Heart right ventricle (tissue), 16 donors: ENCODE measurements around the gene RUNX1. TPM values are rescaled to one million over a fixed set of nuclear protein-coding genes. Genes with fewer than 3 reads are reported as not detected.
"Not testable (repeated sequence)": the region's sequence is repeated elsewhere in the genome, so short reads cannot be mapped to it uniquely, and the experiment has no call there.

Source experiments
- ATAC-seq, 8 donors: fragments of 200-7000 bp; cut with Tn5 transposase; one replicate each; pipeline ENCODE4 v1.9.1; 2020; ENCODE audit warnings: mild to moderate bottlenecking in 8 of 8, moderate library complexity in 8 of 8, moderate number of reproducible peaks in 1 of 8
- DNase-seq, 2 donors: peaks; one replicate each; pipeline ENCODE4 v3.0.0-alpha.2; 2020
- H3K27ac ChIP-seq, 10 donors: fragments of 200-600 bp; sonication (generic) in 2 of 10; one replicate each; pipeline versions ENCODE4 v1.5.0 to v1.8.0; 2020 to 2022; ENCODE audit warnings: mild to moderate bottlenecking in 3 of 10
- H3K27me3 ChIP-seq, 7 donors: fragments of 200-600 bp; one replicate each; pipeline ENCODE4 v1.8.0; 2021 to 2022; ENCODE audit warnings: mild to moderate bottlenecking in 2 of 7
- H3K36me3 ChIP-seq, 9 donors: fragments of 200-600 bp; sonication (generic) in 1 of 9; one replicate each; pipeline versions ENCODE4 v1.5.0 to v1.8.0; 2020 to 2022; ENCODE audit warnings: mild to moderate bottlenecking in 2 of 9
- H3K4me1 ChIP-seq, 9 donors: fragments of 200-600 bp; sonication (generic) in 1 of 9; one replicate each; pipeline versions ENCODE4 v1.5.0 to v1.8.0; 2020 to 2022; ENCODE audit warnings: mild to moderate bottlenecking in 4 of 9
- H3K4me3 ChIP-seq, 10 donors: fragments of 200-600 bp; sonication (generic) in 2 of 10; one replicate each; pipeline versions ENCODE4 v1.5.0 to v1.8.0; 2020 to 2022; ENCODE audit warnings: mild to moderate bottlenecking in 7 of 10, moderate library complexity in 2 of 10
- H3K9me3 ChIP-seq, 11 donors: fragments of 200-600 bp in 10 of 11; sonication (generic) in 2 of 11; one replicate each; pipeline versions ENCODE4 v1.5.0 to v1.8.0; 2013 to 2022; ENCODE audit warnings: mild to moderate bottlenecking in 2 of 11, control low read depth in 1 of 11, moderate library complexity in 1 of 11
- CTCF ChIP-seq, 9 donors: fragments of 200-600 bp; sonication (generic) in 2 of 9; IDR thresholded peaks; one replicate each; pipeline versions ENCODE4 v1.5.0 to v1.8.0; 2021 to 2022; ENCODE audit warnings: antibody characterized with exemption in 9 of 9, mild to moderate bottlenecking in 5 of 9, moderate library complexity in 1 of 9
- WGBS, 2 donors: extraction: QIAGEN DNeasy Blood & Tissue Kit; methylation state at CpG; one replicate each; pipeline ENCODE4 v1.1.7; 2013; ENCODE audit warnings: inconsistent platforms in 1 of 2; 5-methylcytosine and 5-hydroxymethylcytosine counted together
- intact Hi-C, 10 donors: fragments of 100-400 bp; cut with DNase I; formaldehyde crosslinking; loops; one replicate each; pipeline versions ENCODE4 v1.11.1 to v1.14.2; 2022
- polyA plus RNA-seq, 2 donors: library from polyadenylated mRNA; stranded (reverse); fragments of 200-250 nt; gene quantifications; one replicate each; pipeline ENCODE4 v1.2.3, GENCODE V29; 2013
- total RNA-seq, 10 donors: library from RNA; stranded (reverse); fragmentation: NEBNext Ultra II Directional in 3 of 10; extraction: Animal tissue kit (Norgen Biotek cat#: 25700) in 3 of 10; gene quantifications; one replicate each; pipeline versions ENCODE4 v1.2.1 to v1.2.4, GENCODE V29; 2021 to 2023
- donor health status: Arrhythmogenic right ventricular cardiomyopathy.
- donor health status: ischemic (EF 13 %, LVEDD 7.1; RV severe dilation, severe dysfunction).
- donor health status: healthy with polysubstance abuse.
- donor health status: DM: no; HTN: yes; CAD: no.
- donor health status: DM: no; HTN: no; CAD: no.
- donor health status: ischemic (EF 25% LVEDD 6.9; RV normal size, moderate dysfunction).
- donor health status: ischemic (EF 25% LVEDD 5.7; RV mildly dilated, moderate dysfunction).
- donor health status: healthy.
- donor health status: DM: yes; HTN: yes; CAD: no.
- donor health status: Ischemic cardiomyopathy.
- donor health status: ischemic (EF 35%, LVEDD 5.7; RV mildly dilated, moderate dysfunction).
- donor health status: nonischemic (EF 11% LVEDD 7.7; RV severe dilation, severe dysfunction).
- donor health status: DM: yes; HTN: yes; CAD: no.
- donor health status: PGD.
- donor health status: ischemic (EF 29% LVEDD 5.4; RV normal size, mild dysfunction).
- donor health status: nonischemic (EF 23%, LVEDD 6.1; RV moderate dilation, normal function).

The RUNX1 gene
- total and polyA plus RNA-seq, 12 donors = 0.88 to 29.3 (median 3.5) TPM

- H3K36me3 ChIP-seq = no peaks in the 10 kb centered on the region
- DNase-seq (no peak), ATAC-seq (no peak)
- intact Hi-C loops = no loop called here
- no peak overlapping the region for H3K27ac ChIP-seq
- H3K27me3 ChIP-seq = peaks cover 0 to 19% (median 0%) of the 10 kb centered on the region in 7 donors
- no peak overlapping the region for H3K4me3 ChIP-seq
- WGBS, 2 donors = 81% methylated on average over 11 of the region's 11 CpGs
- no peak for TF ChIP-seq CTCF (IDR thresholded peaks at IDR 0.05)
- H3K9me3 ChIP-seq = peaks cover 0 to 5% (median 0%) of the 10 kb centered on the region in 11 donors
- H3K4me1 ChIP-seq = peaks cover 0 to 4% (median 0%) of the 10 kb centered on the region in 9 donors
Measured at GRCh38 chr21:34956416-34957316, 92.4 kb downstream of the RUNX1 start.

- Histone ChIP-seq H3K27me3 (peaks cover 0 to 11% (median 5%) of the 10 kb centered on the region in 7 donors), H3K4me1 (no peaks in the 10 kb centered on the region), H3K36me3 (no peaks in the 10 kb centered on the region), H3K27ac (no peak overlapping the region), H3K9me3 (peaks cover 0 to 5% (median 0%) of the 10 kb centered on the region in 11 donors), H3K4me3 (no peak overlapping the region)
- no peak for ATAC-seq
- TF ChIP-seq CTCF (IDR thresholded peaks at IDR 0.05) = no peak
- intact Hi-C loops = no loop called here
- DNase-seq = no peak
Measured at GRCh38 chr21:34953950-34954349, 95.2 kb downstream of the RUNX1 start.

DNA sequence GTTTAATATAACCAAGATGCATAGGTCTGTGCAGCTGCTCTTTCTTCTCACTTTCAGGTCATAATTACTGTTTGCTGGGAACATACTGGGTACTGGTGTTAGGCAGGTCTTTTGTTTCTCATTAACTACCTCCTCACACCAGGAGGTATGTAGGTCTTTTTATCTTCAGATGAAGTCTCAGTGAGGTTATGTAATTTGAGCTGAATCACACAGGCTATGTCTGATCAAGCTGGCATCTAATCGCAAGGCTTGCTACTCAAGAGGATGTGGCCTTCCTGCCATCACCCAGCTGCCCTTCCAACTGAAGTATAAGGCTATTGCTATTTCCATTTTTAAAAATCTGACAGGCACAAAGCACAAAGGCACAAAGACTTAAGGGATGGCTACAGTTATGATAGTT lies 96.4 kb downstream of the RUNX1 start:
- no peak overlapping the region for H3K27ac ChIP-seq
- no peak for DNase-seq
- peaks cover 0 to 17% (median 8%) of the 10 kb centered on the region in 7 donors for H3K27me3 ChIP-seq
- intact Hi-C loops = no loop called here
- no peaks in the 10 kb centered on the region for H3K4me1 ChIP-seq
- peaks cover 0 to 5% (median 0%) of the 10 kb centered on the region in 11 donors for H3K9me3 ChIP-seq
- H3K36me3 ChIP-seq = no peaks in the 10 kb centered on the region
- H3K4me3 ChIP-seq = no peak overlapping the region
- WGBS, 2 donors = 75 to 82% methylated on average over 1 of the region's 1 CpG
- ATAC-seq = no peak
- no peak for TF ChIP-seq CTCF (IDR thresholded peaks at IDR 0.05)

GRCh38 chr21:34951868-34952267 lies 97.2 kb downstream of the RUNX1 start:
- intact Hi-C loops, H3K36me3 ChIP-seq, H3K27ac ChIP-seq, H3K4me3 ChIP-seq, H3K4me1 ChIP-seq, DNase-seq, H3K9me3 ChIP-seq, ATAC-seq: not testable (repeated sequence)
- peaks cover 0 to 17% (median 2%) of the 10 kb centered on the region in 7 donors for H3K27me3 ChIP-seq
- WGBS, 2 donors = 94 to 96% methylated on average over 4 of the region's 4 CpGs

DNA sequence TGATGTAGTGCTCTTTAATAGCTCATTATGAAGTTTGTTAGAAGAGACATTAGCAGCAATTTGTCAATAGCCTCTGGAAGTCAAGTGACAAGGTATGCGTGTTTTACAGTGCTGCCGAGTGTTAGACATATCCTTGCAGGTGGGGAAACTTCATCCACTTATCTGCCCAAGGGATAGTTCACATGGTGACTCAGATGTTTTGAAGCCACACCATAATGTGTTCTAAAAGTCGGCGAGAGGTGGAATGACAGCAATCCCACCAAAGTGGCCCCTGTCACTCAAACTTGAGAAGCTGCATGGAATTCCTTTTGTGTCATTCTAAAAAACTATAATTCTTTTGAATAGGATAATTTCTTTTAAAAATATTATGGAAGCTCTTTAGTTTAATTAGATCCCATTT lies 98.1 kb downstream of the RUNX1 start:
- peaks cover 0 to 10% (median 0%) of the 10 kb centered on the region in 9 donors for H3K4me1 ChIP-seq
- no peak overlapping the region for H3K27ac ChIP-seq
- peaks cover 0 to 5% (median 0%) of the 10 kb centered on the region in 11 donors for H3K9me3 ChIP-seq
- no peak for TF ChIP-seq CTCF (IDR thresholded peaks at IDR 0.05)
- no peaks in the 10 kb centered on the region for H3K36me3 ChIP-seq
- DNase-seq = no peak
- peaks cover 0 to 17% (median 0%) of the 10 kb centered on the region in 7 donors for H3K27me3 ChIP-seq
- no peak overlapping the region for H3K4me3 ChIP-seq
- WGBS, 2 donors = 48 to 73% methylated on average over 4 of the region's 4 CpGs
- no peak for ATAC-seq
- intact Hi-C loops = no loop called here
